ENCODE data around the gene LRMDA. TPM values are rescaled to one million over a fixed set of nuclear protein-coding genes. Genes with fewer than 3 reads are reported as not detected.

LRMDA gene
- total and polyA plus RNA-seq, 10 of the 15 experiments (the other 5 are each of a cell fraction or from before 2014, with no cell fraction given), result 0.07 to 0.54 (median 0.29) TPM; not detected in 4

DNA sequence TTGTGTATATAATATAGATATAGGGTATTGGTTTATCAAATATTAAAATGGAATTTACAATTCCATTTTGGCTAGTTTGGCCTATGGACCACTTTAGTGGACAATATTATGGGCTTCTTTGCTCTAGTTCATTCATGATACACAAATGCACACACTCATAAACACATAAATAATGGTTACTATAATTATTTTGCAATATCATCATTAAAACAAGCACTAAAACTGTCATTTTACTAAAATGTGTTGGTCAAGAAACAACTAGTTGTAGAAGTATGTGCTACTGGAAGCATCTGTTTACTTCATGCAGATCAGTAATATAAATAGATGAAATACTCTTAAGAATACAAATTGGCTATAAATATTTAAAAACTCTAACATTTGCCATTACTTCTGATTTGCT is 1131.9 kb downstream of the LRMDA start:
- H3K79me2 ChIP-seq (ENCODE audit: control insufficient read depth, insufficient read depth, low read length), result no peaks in the 10 kb centered on the region
- no peaks in the 10 kb centered on the region for H4K20me1 ChIP-seq (ENCODE audit: control insufficient read depth, insufficient read depth)
- no peaks in the 10 kb centered on the region for H3K9me3 ChIP-seq (replicated peaks; ENCODE audit: control insufficient read depth, insufficient read depth, low read length)
- ChIA-PET POLR2A (no interaction called here), CTCF (no interaction called here), SMC1A (ENCODE audit: uncharacterized antibody, unreplicated experiment) (no interaction called here), RAD21 (ENCODE audit: unreplicated experiment) (no interaction called here)
- in situ Hi-C loops (cut with MboI), result no loop called here
- no peak overlapping the region for H3K4me3 ChIP-seq
- FAIRE-seq (no peak), ATAC-seq (no peak), DNase-seq (ENCODE audit: low read depth, low spot score) (no peak)
- H3K4me1 ChIP-seq (ENCODE audit: control insufficient read depth, insufficient read depth, low read length), result no peaks in the 10 kb centered on the region
- no peaks in the 10 kb centered on the region for H3K36me3 ChIP-seq (ENCODE audit: control insufficient read depth in 2 of 2, insufficient read depth in 2 of 2, low read length in 1 of 2)
- H2AFZ ChIP-seq (ENCODE audit: control insufficient read depth, low read depth, low read length), result no peak overlapping the region
- no peaks in the 10 kb centered on the region for H3K27me3 ChIP-seq (replicated peaks in 1 of 2; ENCODE audit: control insufficient read depth in 2 of 2, insufficient read depth in 2 of 2, low read length in 1 of 2)
- H3K27ac ChIP-seq (ENCODE audit: control insufficient read depth, insufficient read depth), result no peak overlapping the region
- H3K4me2 ChIP-seq (ENCODE audit: control insufficient read depth, insufficient read depth), result no peak overlapping the region
- TF ChIP-seq ZNF217 (IDR thresholded peaks at IDR 0.05) (no peak), YBX1 (IDR thresholded peaks at IDR 0.05) (no peak), NRF1 (conservative IDR thresholded peaks at IDR 0.05; ENCODE audit: low read depth, low read length) (no peak), RUNX3 (IDR thresholded peaks at IDR 0.05; ENCODE audit: low read length) (no peak), MXI1 (IDR thresholded peaks at IDR 0.05; ENCODE audit: low read depth, low read length) (no peak), PML (IDR thresholded peaks at IDR 0.05; ENCODE audit: low read length) (no peak), ZSCAN29 (IDR thresholded peaks at IDR 0.05) (no peak), ASH2L (IDR thresholded peaks at IDR 0.05; ENCODE audit: borderline replicate concordance, low read depth) (no peak), CREB1 (IDR thresholded peaks at IDR 0.05; ENCODE audit: low read depth) (no peak), HCFC1 (IDR thresholded peaks at IDR 0.05; ENCODE audit: low read length) (no peak), IKZF2 (IDR thresholded peaks at IDR 0.05) (no peak), NFXL1 (IDR thresholded peaks at IDR 0.05; ENCODE audit: borderline replicate concordance) (no peak), WRNIP1 (IDR thresholded peaks at IDR 0.05; ENCODE audit: borderline replicate concordance, low read depth, low read length) (no peak), FOXM1 (IDR thresholded peaks at IDR 0.05; ENCODE audit: low read depth, low read length) (no peak), MEF2A (IDR thresholded peaks at IDR 0.05; ENCODE audit: insufficient read depth, low read depth, low read length) (no peak), ATF7 (IDR thresholded peaks at IDR 0.05; ENCODE audit: low read depth) (no peak)
- TF ChIP-seq, protein P1, sequence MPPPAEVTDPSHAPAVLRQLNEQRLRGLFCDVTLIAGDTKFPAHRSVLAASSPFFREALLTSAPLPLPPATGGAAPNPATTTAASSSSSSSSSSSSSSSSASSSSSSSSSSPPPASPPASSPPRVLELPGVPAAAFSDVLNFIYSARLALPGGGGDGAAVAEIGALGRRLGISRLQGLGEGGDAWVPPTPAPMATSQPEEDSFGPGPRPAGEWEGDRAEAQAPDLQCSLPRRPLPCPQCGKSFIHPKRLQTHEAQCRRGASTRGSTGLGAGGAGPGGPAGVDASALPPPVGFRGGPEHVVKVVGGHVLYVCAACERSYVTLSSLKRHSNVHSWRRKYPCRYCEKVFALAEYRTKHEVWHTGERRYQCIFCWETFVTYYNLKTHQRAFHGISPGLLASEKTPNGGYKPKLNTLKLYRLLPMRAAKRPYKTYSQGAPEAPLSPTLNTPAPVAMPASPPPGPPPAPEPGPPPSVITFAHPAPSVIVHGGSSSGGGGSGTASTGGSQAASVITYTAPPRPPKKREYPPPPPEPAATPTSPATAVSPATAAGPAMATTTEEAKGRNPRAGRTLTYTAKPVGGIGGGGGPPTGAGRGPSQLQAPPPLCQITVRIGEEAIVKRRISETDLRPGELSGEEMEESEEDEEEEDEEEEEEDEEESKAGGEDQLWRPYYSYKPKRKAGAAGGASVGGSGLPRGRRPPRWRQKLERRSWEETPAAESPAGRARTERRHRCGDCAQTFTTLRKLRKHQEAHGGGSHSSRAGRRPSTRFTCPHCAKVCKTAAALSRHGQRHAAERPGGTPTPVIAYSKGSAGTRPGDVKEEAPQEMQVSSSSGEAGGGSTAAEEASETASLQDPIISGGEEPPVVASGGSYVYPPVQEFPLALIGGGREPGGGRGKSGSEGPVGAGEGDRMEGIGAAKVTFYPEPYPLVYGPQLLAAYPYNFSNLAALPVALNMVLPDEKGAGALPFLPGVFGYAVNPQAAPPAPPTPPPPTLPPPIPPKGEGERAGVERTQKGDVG (CRISPR knock-in tag; IDR thresholded peaks at IDR 0.05), result no peak
- TF ChIP-seq, protein P2, sequence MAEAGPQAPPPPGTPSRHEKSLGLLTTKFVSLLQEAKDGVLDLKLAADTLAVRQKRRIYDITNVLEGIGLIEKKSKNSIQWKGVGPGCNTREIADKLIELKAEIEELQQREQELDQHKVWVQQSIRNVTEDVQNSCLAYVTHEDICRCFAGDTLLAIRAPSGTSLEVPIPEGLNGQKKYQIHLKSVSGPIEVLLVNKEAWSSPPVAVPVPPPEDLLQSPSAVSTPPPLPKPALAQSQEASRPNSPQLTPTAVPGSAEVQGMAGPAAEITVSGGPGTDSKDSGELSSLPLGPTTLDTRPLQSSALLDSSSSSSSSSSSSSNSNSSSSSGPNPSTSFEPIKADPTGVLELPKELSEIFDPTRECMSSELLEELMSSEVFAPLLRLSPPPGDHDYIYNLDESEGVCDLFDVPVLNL (IDR thresholded peaks at IDR 0.05; ENCODE audit: low read depth, low read length), result no peak
- TF ChIP-seq, protein P3, sequence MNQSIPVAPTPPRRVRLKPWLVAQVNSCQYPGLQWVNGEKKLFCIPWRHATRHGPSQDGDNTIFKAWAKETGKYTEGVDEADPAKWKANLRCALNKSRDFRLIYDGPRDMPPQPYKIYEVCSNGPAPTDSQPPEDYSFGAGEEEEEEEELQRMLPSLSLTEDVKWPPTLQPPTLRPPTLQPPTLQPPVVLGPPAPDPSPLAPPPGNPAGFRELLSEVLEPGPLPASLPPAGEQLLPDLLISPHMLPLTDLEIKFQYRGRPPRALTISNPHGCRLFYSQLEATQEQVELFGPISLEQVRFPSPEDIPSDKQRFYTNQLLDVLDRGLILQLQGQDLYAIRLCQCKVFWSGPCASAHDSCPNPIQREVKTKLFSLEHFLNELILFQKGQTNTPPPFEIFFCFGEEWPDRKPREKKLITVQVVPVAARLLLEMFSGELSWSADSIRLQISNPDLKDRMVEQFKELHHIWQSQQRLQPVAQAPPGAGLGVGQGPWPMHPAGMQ (IDR thresholded peaks at IDR 0.05; ENCODE audit: borderline replicate concordance), result no peak
- no peak overlapping the region for H3K9ac ChIP-seq (ENCODE audit: control insufficient read depth, insufficient read depth, low read length)
- intact Hi-C loops (cut with micrococcal nuclease; ENCODE audit: unreplicated experiment), result no loop called here
- BruUV-seq (replicated peaks), result no TSS peak

All from GM12878 (cell line).